Endodermal cell (in vitro differentiated cells): ENCODE measurements around the gene PAX7. TPM values are rescaled to one million over a fixed set of nuclear protein-coding genes. Genes with fewer than 3 reads are reported as not detected.

Experiments used
- DNase-seq: peaks from one replicate; pipeline ENCODE4 v3.0.0-alpha.2; 2017
- H3K27ac ChIP-seq: 2 replicates; pipeline ENCODE4 v1.5.1; 2013; ENCODE audit warnings: mild to moderate bottlenecking, low read depth, low read length, moderate library complexity
- H3K27me3 ChIP-seq: 2 replicates; pipeline ENCODE4 v1.6.1; 2013; ENCODE audit warnings: mild to moderate bottlenecking, low read length, moderate library complexity; ENCODE audit not compliant: insufficient read depth, control insufficient read depth, poor library complexity, severe bottlenecking
- H3K36me3 ChIP-seq: 2 replicates; pipeline ENCODE4 v1.7.0; 2013; ENCODE audit warnings: mild to moderate bottlenecking, low read length, moderate library complexity; ENCODE audit not compliant: control insufficient read depth, insufficient read depth
- H3K4me1 ChIP-seq: one replicate; pipeline ENCODE4 v1.7.0; 2013; ENCODE audit warnings: low read length; ENCODE audit not compliant: control insufficient read depth, insufficient read depth
- H3K4me3 ChIP-seq: 2 replicates; pipeline ENCODE4 v1.5.1; 2013; ENCODE audit warnings: mild to moderate bottlenecking, low read length, moderate library complexity
- H3K9ac ChIP-seq: 2 replicates; pipeline ENCODE4 v1.6.1; 2013; ENCODE audit warnings: mild to moderate bottlenecking, low read length, moderate library complexity; ENCODE audit not compliant: poor library complexity, severe bottlenecking; ENCODE audit errors: extremely low read depth
- H3K9me3 ChIP-seq: 2 replicates; pipeline ENCODE4 v1.6.1; 2013; ENCODE audit warnings: mild to moderate bottlenecking, low read length, moderate library complexity; ENCODE audit not compliant: control insufficient read depth
- H3K27ac Mint-ChIP-seq: 2 replicates; pipeline ENCODE4 v1.8.0; 2020; ENCODE audit warnings: mixed read lengths
- H3K27me3 Mint-ChIP-seq: 2 replicates; pipeline ENCODE4 v1.8.0; 2021; ENCODE audit warnings: mild to moderate bottlenecking, mixed read lengths; ENCODE audit not compliant: insufficient read depth
- H3K36me3 Mint-ChIP-seq: 2 replicates; pipeline ENCODE4 v1.8.0; 2020; ENCODE audit warnings: low read depth, mixed read lengths
- H3K4me1 Mint-ChIP-seq: 2 replicates; pipeline ENCODE4 v1.8.0; 2020; ENCODE audit warnings: mixed read lengths
- H3K4me3 Mint-ChIP-seq: 2 replicates; pipeline ENCODE4 v1.8.0; 2020; ENCODE audit warnings: mild to moderate bottlenecking, moderate library complexity, mixed read lengths
- H3K9me3 Mint-ChIP-seq: 2 replicates; pipeline ENCODE4 v1.8.0; 2020; ENCODE audit warnings: mild to moderate bottlenecking, mixed read lengths
- CTCF ChIP-seq: fragments of 200-600 bp; sonication (generic); conservative IDR thresholded peaks from 2 replicates; pipeline ENCODE4 v1.5.0; 2021; ENCODE audit warnings: antibody characterized with exemption, mild to moderate bottlenecking
- WGBS, 2 experiments: methylation state at CpG; one replicate each; pipeline versions ENCODE4 v1.1.5 to v1.1.7; 2013; ENCODE audit warnings: missing lambda C conversion rate in 2 of 2, mixed read lengths in 1 of 2; ENCODE audit not compliant: insufficient coverage in 1 of 2, insufficient read length in 1 of 2; 5-methylcytosine and 5-hydroxymethylcytosine counted together
- total RNA-seq, 2 donors: library from RNA; stranded (reverse); fragmentation: NEBNext Ultra II Directional in 1 of 2; extraction: Animal tissue kit (Norgen Biotek cat#: 25700) in 1 of 2; gene quantifications; 2 replicates in 1 of 2; 3 replicates in 1 of 2; pipeline ENCODE4 v1.2.1, GENCODE V29; 2021

Gene PAX7
- total RNA-seq, 2 donors from 2014 or later: 2.2 to 2.4 TPM

GRCh38 chr1:18770799-18771198, 140.2 kb downstream of the PAX7 start:
- H3K36me3 Mint-ChIP-seq: no peaks in the 10 kb centered on the region
- Histone ChIP-seq H3K27ac (no peak overlapping the region), H3K9me3 (no peaks in the 10 kb centered on the region), H3K4me3 (no peak overlapping the region), H3K27me3 (peaks cover 18% of the 10 kb centered on the region), H3K4me1 (no peaks in the 10 kb centered on the region), H3K36me3 (no peaks in the 10 kb centered on the region), H3K9ac (no peak overlapping the region)
- WGBS, 2 experiments: 80 to 88% methylated on average over 2 to 5 of the region's 5 CpGs
- no peaks in the 10 kb centered on the region for H3K9me3 Mint-ChIP-seq
- TF ChIP-seq CTCF: no peak
- no peaks in the 10 kb centered on the region for H3K4me1 Mint-ChIP-seq
- peaks cover 53% of the 10 kb centered on the region for H3K27me3 Mint-ChIP-seq
- no peak for DNase-seq
- H3K4me3 Mint-ChIP-seq: no peak overlapping the region
- H3K27ac Mint-ChIP-seq: no peak overlapping the region

GRCh38 chr1:18773753-18774152, 143.1 kb downstream of the PAX7 start:
- Histone ChIP-seq H3K9ac (no peak overlapping the region), H3K4me1 (no peaks in the 10 kb centered on the region), H3K27me3 (peaks cover 12% of the 10 kb centered on the region), H3K9me3 (no peaks in the 10 kb centered on the region), H3K4me3 (no peak overlapping the region), H3K27ac (no peak overlapping the region), H3K36me3 (no peaks in the 10 kb centered on the region)
- no peak overlapping the region for H3K4me3 Mint-ChIP-seq
- no peak for TF ChIP-seq CTCF
- peaks cover 38% of the 10 kb centered on the region for H3K27me3 Mint-ChIP-seq
- no peaks in the 10 kb centered on the region for H3K9me3 Mint-ChIP-seq
- H3K36me3 Mint-ChIP-seq: no peaks in the 10 kb centered on the region
- H3K4me1 Mint-ChIP-seq: peaks cover 11% of the 10 kb centered on the region
- 93 to 94% methylated on average over 6 to 9 of the region's 9 CpGs for whole genome bisulfite sequencing, 2 experiments
- H3K27ac Mint-ChIP-seq: no peak overlapping the region
- DNase-seq: no peak

GRCh38 chr1:18775341-18775740, 144.7 kb downstream of the PAX7 start:
- H3K4me3 Mint-ChIP-seq: no peak overlapping the region
- Histone ChIP-seq H3K27me3 (peaks cover 4% of the 10 kb centered on the region), H3K4me3 (no peak overlapping the region), H3K9ac (no peak overlapping the region), H3K36me3 (no peaks in the 10 kb centered on the region), H3K27ac (no peak overlapping the region), H3K9me3 (no peaks in the 10 kb centered on the region), H3K4me1 (no peaks in the 10 kb centered on the region)
- 82 to 91% methylated on average over 1 of the region's 1 CpG for WGBS, 2 experiments
- no peaks in the 10 kb centered on the region for H3K9me3 Mint-ChIP-seq
- no peaks in the 10 kb centered on the region for H3K36me3 Mint-ChIP-seq
- DNase-seq: no peak
- H3K4me1 Mint-ChIP-seq: peaks cover 12% of the 10 kb centered on the region
- H3K27ac Mint-ChIP-seq: no peak overlapping the region
- no peak for TF ChIP-seq CTCF
- peaks cover 26% of the 10 kb centered on the region for H3K27me3 Mint-ChIP-seq
